H1 (cell line): ENCODE results near the gene ATP9B.

Experiments used
- ASH2L ChIP-seq: fragments of 200-600, 300-600 bp; sonication (generic); IDR thresholded peaks from one replicate; pipeline ENCODE4 v1.7.1; 2017; ENCODE audit warnings: low read length
- BCL11A ChIP-seq, 2 experiments: IDR thresholded peaks; one replicate each; pipeline ENCODE4 v1.6.1; 2011; ENCODE audit warnings: low read depth in 2 of 2, low read length in 2 of 2, mild to moderate bottlenecking in 2 of 2
- CHD1 ChIP-seq: IDR thresholded peaks from 2 replicates; pipeline ENCODE4 v1.6.1; 2012; ENCODE audit warnings: low read depth, low read length, improper control_type of control experiment
- CTCF ChIP-seq, 3 experiments: IDR thresholded peaks; 1 replicate in 2 of 3; 2 replicates in 1 of 3; pipeline versions ENCODE4 v1.5.1 to v1.6.1; 2011; ENCODE audit warnings: low read length in 3 of 3, mild to moderate bottlenecking in 3 of 3, inconsistent platforms in 2 of 3, low read depth in 1 of 3, moderate library complexity in 1 of 3; ENCODE audit not compliant: insufficient read depth in 1 of 3; ENCODE audit errors: control extremely low read depth in 1 of 3
- EZH2 ChIP-seq: fragments of 200-600 bp; sonication (generic); IDR thresholded peaks from 2 replicates; pipeline ENCODE4 v1.7.1; 2012; ENCODE audit warnings: low read depth, mild to moderate bottlenecking, moderate library complexity, low read length, inconsistent platforms; ENCODE audit not compliant: severe bottlenecking
- JUN ChIP-seq: IDR thresholded peaks from 2 replicates; pipeline ENCODE4 v1.6.1; 2011; ENCODE audit warnings: low read depth, mild to moderate bottlenecking, improper control_type of control experiment, low read length
- POLR2A ChIP-seq, 2 experiments: IDR thresholded peaks; 1 replicate in 1 of 2; 2 replicates in 1 of 2; pipeline ENCODE4 v1.6.1; 2011; ENCODE audit warnings: low read depth in 2 of 2, low read length in 2 of 2, mild to moderate bottlenecking in 2 of 2; ENCODE audit errors: control extremely low read depth in 1 of 2
- SIN3A ChIP-seq, 2 experiments: IDR thresholded peaks in 1 of 2; conservative IDR thresholded peaks in 1 of 2; 2 replicates each; pipeline ENCODE4 v1.6.1; 2011 to 2012; ENCODE audit warnings: low read length in 2 of 2, improper control_type of control experiment in 1 of 2, low read depth in 1 of 2, mild to moderate bottlenecking in 1 of 2
- SIRT6 ChIP-seq: IDR thresholded peaks from one replicate; pipeline ENCODE4 v1.7.1; 2012; ENCODE audit warnings: low read length, inconsistent platforms
- TAF1 ChIP-seq: IDR thresholded peaks from 2 replicates; pipeline ENCODE4 v1.6.1; 2011; ENCODE audit warnings: mild to moderate bottlenecking, low read depth, low read length
- TEAD4 ChIP-seq: IDR thresholded peaks from 2 replicates; pipeline ENCODE4 v1.6.1; 2012; ENCODE audit warnings: low read depth, low read length, inconsistent platforms, mixed read lengths
- USF2 ChIP-seq: IDR thresholded peaks from 2 replicates; pipeline ENCODE4 v1.6.1; 2011; ENCODE audit warnings: low read length, improper control_type of control experiment
- YY1 ChIP-seq: IDR thresholded peaks from 2 replicates; pipeline ENCODE4 v1.6.1; 2011; ENCODE audit warnings: low read depth, mild to moderate bottlenecking, low read length

DNA sequence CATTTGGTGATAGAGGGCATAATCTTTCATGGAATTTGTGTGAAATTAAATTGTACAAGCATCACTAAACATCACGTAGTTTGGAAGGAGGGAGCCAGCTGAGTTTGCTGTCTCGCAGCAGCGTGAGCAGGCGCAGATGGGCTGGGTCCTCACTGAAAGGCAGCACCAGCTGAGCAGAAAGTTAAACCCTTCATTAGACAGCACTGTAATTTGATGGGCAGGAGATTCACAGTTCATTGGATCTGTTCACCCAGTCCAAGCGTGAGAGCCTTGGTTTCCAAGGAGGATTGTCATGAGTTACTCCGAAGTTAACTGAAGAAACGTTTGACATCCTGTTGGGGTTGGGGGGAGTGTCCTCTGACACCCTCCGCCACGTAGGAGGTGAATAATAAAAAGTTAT is 236.7 kb downstream of the ATP9B start:
- TF ChIP-seq CTCF (IDR thresholded peaks at IDR 0.05; ENCODE audit: control extremely low read depth in 1 of 3, insufficient read depth in 1 of 3, low read depth in 1 of 3, low read length in 3 of 3) (no peak), YY1 (no peak), BCL11A (IDR thresholded peaks at IDR 0.05; ENCODE audit: low read depth in 2 of 2, low read length in 2 of 2) (no peak), CHD1 (no peak), POLR2A (IDR thresholded peaks at IDR 0.05; ENCODE audit: control extremely low read depth in 1 of 2, low read depth in 2 of 2, low read length in 2 of 2) (no peak), SIRT6 (no peak), USF2 (no peak), SIN3A (conservative IDR thresholded peaks at IDR 0.05 in 1 of 2, IDR thresholded peaks at IDR 0.05 in 1 of 2; ENCODE audit: low read depth in 1 of 2, low read length in 2 of 2) (no peak), ASH2L (no peak), JUN (no peak), TEAD4 (no peak), EZH2 (no peak), TAF1 (no peak)
